ENCODE measurements around the gene KCNK3. TPM values are rescaled to one million over a fixed set of nuclear protein-coding genes. Genes with fewer than 3 reads are reported as not detected.

KCNK3 gene
- total and polyA plus RNA-seq, 2 of the 13 experiments (the other 11 are each of a cell fraction or from before 2014, with no cell fraction given): not detected

- Histone ChIP-seq H3K4me3 (replicated peaks in 1 of 3; ENCODE audit: insufficient read depth in 1 of 3, low read depth in 2 of 3, low read length in 3 of 3) (no peak overlapping the region), H3K4me1 (ENCODE audit: insufficient read depth, low read length) (no peaks in the 10 kb centered on the region), H4K20me1 (ENCODE audit: insufficient read depth, low read length) (no peaks in the 10 kb centered on the region; the same call in 1 of the 2 replicates), H2AFZ (ENCODE audit: low read length) (no peak overlapping the region), H3K9ac (ENCODE audit: insufficient read depth, low read depth, low read length) (no peak overlapping the region), H3K9me3 (ENCODE audit: low read length) (no peaks in the 10 kb centered on the region), H3K27me3 (ENCODE audit: control insufficient read depth in 1 of 2, insufficient read depth in 2 of 2, low read length in 2 of 2) (peaks cover 7 to 74% of the 10 kb centered on the region in 2 experiments; a peak in 4 of 5 replicates), H3K79me2 (ENCODE audit: insufficient read depth, low read length) (no peaks in the 10 kb centered on the region), H3K36me3 (replicated peaks in 1 of 2; ENCODE audit: control insufficient read depth in 1 of 2, insufficient read depth in 2 of 2, low read length in 2 of 2) (no peaks in the 10 kb centered on the region), H3K4me2 (ENCODE audit: low read depth, low read length) (no peak overlapping the region), H3K27ac (ENCODE audit: extremely low read length, insufficient read depth, low read length) (no peak overlapping the region)
- ATAC-seq (no peak), DNase-seq (ENCODE audit: low spot score) (no peak), FAIRE-seq (no peak)
- intact Hi-C loops (cut with micrococcal nuclease; ENCODE audit: unreplicated experiment): no loop called here
- BruUV-seq (replicated peaks): no TSS peak
- in situ Hi-C loops (cut with HindIII; ENCODE audit: extremely low pct_ligation_motif_present, low pct_unique_long_range_greater_than_20kb): no loop called here
- CTCF ChIA-PET (ENCODE audit: low intra/inter-chr PET ratio, low total read pairs): no interaction called here
- WGBS (ENCODE audit: low lambda C conversion rate): 38% methylated on average over 5 of the region's 5 CpGs
- TF ChIP-seq KDM3A (CRISPR knock-in tag; IDR thresholded peaks at IDR 0.05; ENCODE audit: low read depth) (no peak), ZNF629 (CRISPR knock-in tag; conservative IDR thresholded peaks at IDR 0.05) (peak; percentile 66), ZBTB20 (CRISPR knock-in tag; IDR thresholded peaks at IDR 0.05; ENCODE audit: borderline replicate concordance, low read depth) (no peak), PRDM4 (CRISPR knock-in tag; IDR thresholded peaks at IDR 0.05; ENCODE audit: borderline replicate concordance) (no peak), SYNCRIP (IDR thresholded peaks at IDR 0.05; ENCODE audit: insufficient read depth, low read depth, low read length) (no peak), ZNF367 (CRISPR knock-in tag; IDR thresholded peaks at IDR 0.05; ENCODE audit: borderline replicate concordance) (no peak), ZNF101 (CRISPR knock-in tag; IDR thresholded peaks at IDR 0.05; ENCODE audit: borderline replicate concordance, low read depth) (no peak)
- POLR2A ChIA-PET: no interaction called here
Observed at GRCh38 chr2:26705126-26705525, 12.6 kb downstream of the KCNK3 start.

All from HepG2 (cell line).